ENCODE results near the gene DCTN1.

DNA sequence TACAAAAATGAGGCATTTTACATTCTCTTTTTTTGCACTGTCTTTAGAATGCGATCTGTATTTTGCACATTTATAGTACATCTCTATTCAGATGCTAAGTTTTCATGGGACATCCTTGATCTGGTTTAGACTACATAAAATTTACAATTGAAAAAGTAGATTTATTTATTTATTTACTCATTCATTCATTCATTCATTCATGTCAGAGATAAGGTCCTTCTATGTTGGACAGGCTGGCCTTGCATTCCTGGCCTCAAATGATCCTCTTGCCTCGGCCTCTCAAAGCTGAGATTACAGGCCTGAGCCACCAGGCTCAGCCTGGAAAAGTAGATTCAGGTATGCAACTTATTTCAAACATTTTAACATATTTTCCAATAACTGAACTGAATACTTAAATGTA, 16.0 kb upstream of the DCTN1 start:
- TF ChIP-seq, protein P1, sequence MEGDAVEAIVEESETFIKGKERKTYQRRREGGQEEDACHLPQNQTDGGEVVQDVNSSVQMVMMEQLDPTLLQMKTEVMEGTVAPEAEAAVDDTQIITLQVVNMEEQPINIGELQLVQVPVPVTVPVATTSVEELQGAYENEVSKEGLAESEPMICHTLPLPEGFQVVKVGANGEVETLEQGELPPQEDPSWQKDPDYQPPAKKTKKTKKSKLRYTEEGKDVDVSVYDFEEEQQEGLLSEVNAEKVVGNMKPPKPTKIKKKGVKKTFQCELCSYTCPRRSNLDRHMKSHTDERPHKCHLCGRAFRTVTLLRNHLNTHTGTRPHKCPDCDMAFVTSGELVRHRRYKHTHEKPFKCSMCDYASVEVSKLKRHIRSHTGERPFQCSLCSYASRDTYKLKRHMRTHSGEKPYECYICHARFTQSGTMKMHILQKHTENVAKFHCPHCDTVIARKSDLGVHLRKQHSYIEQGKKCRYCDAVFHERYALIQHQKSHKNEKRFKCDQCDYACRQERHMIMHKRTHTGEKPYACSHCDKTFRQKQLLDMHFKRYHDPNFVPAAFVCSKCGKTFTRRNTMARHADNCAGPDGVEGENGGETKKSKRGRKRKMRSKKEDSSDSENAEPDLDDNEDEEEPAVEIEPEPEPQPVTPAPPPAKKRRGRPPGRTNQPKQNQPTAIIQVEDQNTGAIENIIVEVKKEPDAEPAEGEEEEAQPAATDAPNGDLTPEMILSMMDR (IDR thresholded peaks at IDR 0.05) = no peak
- TF ChIP-seq POLR2A (IDR thresholded peaks at IDR 0.05) (no peak), EP300 (IDR thresholded peaks at IDR 0.05) (no peak)
